HG03097 (cell line): ENCODE results near the gene PRRC2B.

Experiments used
- ATAC-seq: cut with Tn5 transposase; IDR thresholded peaks from one replicate; pipeline ENCODE4 v1.9.1; 2021; ENCODE audit not compliant: unreplicated experiment, low FRiP score

The PRRC2B gene

GRCh38 chr9:131406563-131407436 lies 12.9 kb downstream of the PRRC2B start:
- ATAC-seq = no peak

DNA sequence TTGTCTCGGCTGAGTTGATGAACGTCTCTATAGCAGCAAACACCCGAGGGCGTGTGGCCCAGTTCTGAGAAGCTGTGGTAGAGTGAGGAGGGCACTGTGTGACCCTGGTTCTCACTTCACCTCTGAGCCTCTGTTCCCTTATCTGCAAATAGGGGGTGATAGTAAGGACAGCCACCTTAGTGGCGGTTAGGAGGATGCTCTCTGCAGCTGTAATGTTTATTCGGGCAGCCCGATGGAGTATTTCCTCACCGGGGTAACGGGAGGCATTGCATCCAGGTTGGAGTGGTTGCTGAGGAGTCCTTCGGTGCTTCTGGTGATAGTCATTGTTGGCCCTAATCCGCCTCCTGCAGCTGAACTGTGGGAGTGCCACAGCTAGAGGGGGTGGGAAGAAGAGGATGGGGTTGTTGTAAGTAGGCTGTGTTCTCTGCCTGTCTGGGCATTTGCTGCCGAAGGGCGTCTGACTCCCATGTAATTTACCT lies 13.9 kb downstream of the PRRC2B start:
- no peak for ATAC-seq

GRCh38 chr9:131409458-131409992 lies 15.6 kb downstream of the PRRC2B start:
- no peak for ATAC-seq

DNA sequence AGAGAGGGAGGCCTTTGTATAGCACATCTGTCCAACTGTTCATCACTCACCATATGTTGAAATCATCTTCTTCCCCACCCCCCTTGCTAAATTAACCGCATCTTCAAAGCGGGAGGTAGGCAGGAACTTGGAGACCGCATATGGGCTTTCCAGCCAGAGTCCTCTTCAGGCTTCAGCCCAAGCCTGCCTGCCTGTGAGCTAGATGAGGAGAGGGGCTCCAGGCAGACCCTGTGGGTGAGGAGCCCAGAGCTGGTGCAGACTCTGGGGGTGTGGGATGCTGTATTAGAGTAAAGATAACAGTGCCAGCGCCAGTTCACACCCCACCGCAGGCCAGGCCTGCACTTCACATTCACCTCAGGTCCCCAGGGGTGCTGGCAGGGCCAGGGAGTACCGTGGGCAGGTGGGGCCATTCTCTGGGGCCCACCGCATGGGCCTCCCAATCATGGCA lies 16.2 kb downstream of the PRRC2B start:
- no peak for ATAC-seq

DNA sequence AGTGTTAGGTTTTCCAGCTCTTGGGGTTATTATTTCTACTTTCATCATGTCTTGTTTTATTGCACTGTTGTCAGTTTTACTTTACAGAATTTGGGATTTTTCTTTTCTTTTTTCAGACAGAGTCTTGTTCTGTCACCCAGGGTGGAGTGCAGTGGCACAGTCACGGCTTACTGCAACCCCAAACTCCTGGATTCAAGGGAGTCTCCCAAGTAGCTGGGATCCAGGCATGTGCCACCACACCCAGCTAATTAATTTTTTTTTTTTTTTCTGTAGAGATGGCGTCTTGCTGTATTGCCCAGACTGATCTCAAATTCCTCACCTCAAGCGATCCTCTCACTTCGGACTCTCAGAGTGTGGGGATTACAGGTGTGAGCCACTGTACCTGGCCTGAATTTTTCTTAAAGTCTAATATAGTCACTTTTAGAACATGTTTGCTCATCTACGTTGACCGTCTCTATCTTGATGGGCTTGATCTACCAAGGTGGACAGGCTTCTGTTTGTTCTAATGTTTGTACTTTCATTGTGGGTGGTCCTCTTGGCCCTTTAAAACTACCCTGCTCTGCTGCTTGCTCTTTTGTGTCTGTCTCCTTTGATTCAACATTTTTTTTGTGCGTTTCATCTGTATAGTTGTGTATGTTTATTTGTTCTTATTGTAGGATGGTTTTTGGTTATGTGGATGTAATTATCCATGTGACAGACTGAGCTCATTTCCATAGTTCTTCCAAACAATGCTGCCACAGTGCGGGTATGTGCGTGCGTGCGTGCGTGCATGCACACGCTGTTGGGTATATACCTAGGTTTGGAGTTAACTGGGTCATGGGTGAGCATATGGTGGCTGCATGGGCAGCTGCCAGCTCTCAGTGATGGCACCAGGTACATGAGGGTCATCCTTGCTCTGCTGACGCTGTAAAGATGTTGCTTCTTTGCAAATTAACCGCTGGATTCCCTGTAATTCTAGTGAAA lies 18.1 kb downstream of the PRRC2B start:
- no peak for ATAC-seq

DNA sequence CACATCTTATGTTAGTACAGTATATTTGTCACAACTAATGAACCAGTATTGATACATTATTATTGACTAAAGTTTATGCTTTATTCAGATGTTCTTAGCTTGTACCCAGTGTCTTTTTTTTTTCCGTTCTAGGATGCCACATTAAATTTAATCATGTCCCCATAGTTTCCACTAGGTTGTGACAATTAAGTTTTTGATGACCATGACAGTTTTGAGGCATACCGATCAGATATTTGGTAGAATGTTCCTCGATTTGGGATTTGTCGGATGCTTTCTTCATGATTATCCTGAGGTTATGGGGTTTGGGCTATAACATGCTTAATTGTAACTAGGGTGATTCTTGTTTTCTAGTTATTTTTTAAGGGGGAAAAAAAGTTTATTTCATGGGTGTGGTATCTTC lies 22.6 kb downstream of the PRRC2B start:
- no peak for ATAC-seq

DNA sequence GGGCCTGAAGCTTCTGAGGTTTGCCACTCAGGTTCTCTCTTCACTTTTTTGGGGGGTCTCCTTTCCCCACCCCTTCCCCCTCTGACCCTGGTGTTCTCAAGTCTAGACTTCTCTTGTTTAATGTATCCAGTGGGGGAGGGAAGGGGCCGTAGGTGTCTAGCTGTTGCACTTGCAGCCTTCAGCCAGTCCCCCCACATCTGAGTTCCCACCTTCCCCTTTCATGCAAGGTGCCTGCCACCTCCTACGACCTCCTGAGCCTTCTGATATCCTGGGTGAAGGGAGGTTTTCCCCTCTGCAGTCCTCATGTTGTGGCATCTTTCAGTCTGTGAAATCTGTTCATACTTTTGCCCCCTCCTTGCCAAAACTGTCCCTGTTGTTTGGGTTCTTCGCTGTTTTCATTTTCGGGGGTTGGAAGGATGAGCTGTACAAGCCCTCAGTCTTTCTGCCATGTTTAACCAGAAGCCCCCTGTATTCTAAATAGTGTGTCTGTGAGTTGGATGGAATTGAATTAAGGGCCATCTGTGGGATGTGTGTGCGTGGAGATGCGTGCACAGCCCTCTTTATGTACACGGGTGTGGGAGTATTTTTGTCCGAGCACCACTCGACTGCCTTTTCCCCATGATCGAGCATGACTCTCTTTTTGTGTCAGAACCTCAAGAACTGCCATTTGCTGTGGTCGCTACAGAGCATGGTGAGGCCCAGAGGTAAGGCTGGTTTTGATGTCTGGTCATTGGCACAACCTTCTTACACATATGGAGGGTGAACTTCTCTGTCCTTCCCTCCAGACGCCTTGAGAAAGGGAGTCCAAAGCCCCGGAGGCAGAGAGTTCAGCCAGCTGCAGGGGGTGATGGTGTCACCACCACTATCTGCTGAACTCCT lies 23.6 kb downstream of the PRRC2B start:
- no peak for ATAC-seq

DNA sequence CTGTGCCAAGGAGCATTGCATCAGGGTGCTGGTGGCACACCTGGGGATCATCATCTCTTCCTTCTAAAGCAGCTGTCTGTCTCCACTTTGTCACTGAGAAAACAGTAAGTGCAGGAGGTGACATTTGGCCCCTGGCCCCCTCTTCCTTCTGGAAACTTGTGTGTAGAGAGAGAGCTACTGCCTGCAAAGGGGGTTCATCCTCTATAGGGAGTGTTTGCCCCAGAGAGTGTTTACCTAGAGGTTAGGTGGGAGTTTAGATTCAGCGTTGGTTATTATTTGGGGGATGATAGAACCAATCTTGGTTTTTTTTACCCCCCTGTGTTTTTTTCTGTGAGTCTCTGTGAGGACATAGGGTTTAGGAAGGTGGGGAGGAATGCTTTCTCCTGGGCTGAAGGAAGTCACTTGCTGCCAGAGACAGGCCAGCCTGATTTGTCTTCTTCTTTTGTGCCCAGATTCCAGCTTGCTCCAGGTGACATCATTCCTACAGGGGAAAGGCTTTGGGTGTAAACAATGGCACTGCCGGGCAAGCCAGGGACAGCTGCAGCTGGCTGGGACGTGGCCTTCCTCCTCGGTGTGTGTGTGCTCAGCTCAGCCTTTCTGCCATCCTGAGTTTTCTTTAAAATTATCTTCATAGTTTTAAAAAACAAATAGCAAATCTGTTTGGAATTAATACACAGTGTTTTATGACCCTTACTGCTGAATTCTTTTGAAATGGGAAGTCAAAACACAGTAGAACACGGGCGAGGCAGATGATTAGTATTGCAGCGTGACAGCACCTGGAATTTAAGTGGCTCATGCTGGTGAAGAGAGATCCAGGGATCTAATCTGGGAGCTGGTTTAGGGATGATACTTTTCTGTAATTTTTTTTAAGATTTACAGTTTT lies 24.5 kb downstream of the PRRC2B start:
- no peak for ATAC-seq

- no peak for ATAC-seq
These were observed 25.2 kb downstream of the PRRC2B start for GRCh38 chr9:131419026-131419614.

- no peak for ATAC-seq
These were observed 25.8 kb downstream of the PRRC2B start for GRCh38 chr9:131419716-131420115.

- ATAC-seq = no peak
These were observed 27.2 kb downstream of the PRRC2B start for GRCh38 chr9:131420980-131421624.

DNA sequence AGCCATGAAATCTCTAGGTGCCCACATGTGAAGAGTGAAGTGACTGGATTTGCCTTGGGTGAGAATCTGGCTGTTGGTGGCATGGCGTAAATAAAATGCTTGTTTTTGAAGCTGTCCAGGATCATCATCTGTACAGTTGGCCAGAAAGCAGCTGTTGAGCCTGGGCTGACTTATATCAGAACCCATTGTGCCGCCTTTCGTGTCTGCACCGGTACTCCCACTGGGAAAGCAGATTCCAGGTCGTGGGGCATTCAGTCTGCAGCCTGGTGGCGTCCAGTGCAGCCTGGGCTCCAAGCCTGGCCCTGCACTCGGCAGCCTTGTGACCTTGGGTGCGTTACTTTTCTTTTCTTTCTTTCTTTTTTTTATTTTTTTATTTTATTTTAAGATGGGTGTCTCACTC lies 27.8 kb downstream of the PRRC2B start:
- no peak for ATAC-seq

DNA sequence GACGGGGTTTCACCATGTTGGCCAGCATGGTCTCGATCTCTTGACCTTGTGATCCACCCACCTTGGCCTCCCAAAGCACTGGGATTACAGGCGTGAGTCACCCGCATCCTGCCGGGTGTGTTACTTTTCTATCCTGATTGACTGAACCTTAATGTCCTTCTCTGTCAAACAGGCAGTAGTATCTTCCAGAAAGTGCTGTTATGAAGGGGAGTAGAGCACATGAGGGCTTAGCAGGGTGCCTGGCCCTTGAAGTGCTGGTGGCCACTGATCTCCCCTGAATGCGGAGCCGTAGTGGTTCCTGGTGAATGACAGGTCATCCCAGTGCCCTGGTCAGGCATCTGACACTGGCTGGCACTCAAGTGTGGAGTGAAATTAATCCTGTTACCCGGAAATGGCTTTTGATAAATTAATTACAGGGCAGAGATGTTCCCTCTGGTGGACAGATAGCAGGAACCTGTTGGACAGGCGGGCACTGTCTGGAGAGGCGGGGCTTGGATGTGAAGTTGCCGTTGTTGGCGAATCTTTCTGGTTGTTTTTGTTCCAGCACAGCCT lies 28.4 kb downstream of the PRRC2B start:
- no peak for ATAC-seq

GRCh38 chr9:131423171-131423581 lies 29.3 kb downstream of the PRRC2B start:
- no peak for ATAC-seq

DNA sequence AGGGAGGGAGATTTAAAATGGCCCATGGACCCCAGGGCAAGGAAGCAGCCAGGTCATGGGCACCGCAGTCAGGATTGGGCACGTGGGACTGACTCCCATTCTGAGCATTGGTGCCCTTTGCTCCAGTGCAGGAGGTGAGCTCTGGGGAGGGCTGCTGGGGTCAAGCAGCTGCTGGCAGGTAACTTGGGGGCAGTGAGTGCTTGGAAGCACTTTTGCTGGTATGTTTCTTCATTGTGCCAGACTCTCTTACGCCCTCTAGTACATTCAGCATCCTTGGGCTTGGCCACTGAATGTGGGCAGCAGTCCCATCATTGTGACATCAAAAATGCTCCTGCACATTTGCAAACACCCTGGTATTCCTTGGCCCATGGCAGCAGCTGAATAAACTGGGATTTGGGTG lies 32.7 kb downstream of the PRRC2B start:
- no peak for ATAC-seq

DNA sequence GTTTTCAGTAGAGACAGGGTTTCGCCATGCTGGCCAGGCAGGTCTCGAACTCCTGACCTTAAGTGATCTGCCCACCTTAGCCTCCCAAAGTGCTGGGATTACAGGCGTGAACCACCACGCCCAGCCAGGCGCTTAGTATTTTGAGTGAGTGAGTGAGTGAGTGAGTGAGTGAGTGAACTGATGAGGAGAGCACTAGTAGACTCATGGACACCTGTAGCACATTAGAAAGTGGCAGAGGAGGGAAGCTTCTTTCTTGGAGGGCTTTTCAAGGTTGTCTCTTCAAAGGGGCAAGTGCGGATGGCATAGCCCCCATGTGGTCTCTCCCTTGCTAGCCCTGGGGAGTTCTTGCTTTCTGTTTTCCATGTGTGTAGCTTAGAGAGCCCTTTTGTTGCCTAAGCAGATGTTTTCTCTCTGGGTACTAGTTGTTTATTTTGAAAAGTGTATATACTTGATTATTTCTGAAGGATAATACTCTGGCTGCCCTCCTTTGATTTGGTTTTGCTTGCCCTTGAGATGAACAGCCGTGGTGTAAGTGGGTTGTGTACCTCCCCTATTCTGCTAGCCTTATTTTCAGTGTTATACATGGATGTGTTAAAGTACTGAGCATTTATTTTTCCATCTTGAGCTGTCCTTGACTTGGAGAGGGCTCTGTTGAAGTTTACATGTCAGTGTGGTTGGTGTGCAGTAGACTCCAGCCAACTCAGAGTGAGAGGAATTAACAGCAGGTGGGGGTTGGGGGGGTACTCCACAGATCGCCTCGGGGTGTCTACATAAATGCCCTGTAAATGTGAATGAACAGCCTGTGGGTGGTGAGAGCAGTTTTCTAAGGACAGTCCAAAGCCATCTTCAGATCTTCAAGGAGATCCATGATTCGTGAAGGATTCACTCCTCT lies 35.5 kb downstream of the PRRC2B start:
- no peak for ATAC-seq

GRCh38 chr9:131432050-131432449 lies 38.2 kb downstream of the PRRC2B start:
- no peak for ATAC-seq
